HCT116 (cell line): ENCODE results near the gene ENOSF1. TPM values are rescaled to one million over a fixed set of nuclear protein-coding genes. Genes with fewer than 3 reads are reported as not detected.

ENCODE experiments used
- ATAC-seq: fragments of 200-7000 bp; cut with Tn5 transposase; 2 replicates; pipeline ENCODE4 v1.9.1; 2020; ENCODE audit warnings: mild to moderate bottlenecking, moderate library complexity
- BruUV-seq: library from RNA; stranded (reverse); fragments of 400-500 nt; replicated peaks from 2 replicates; lab custom pipeline; 2021; lab: Mats Ljungman, UMichigan
- CTCF ChIA-PET: fragments of 300-600 bp; sonication (Branson Sonifier 250); formaldehyde crosslinking; loops from one replicate; lab custom pipeline; 2021; ENCODE audit warnings: antibody characterized with exemption; lab: Charles Lee
- POLR2A ChIA-PET: fragments of 300-600, 350-600 bp; sonication (Branson Sonifier 250); formaldehyde crosslinking; loops from one replicate; lab custom pipeline; 2021; ENCODE audit warnings: antibody characterized with exemption; lab: Charles Lee
- RAD21 ChIA-PET, 2 experiments: fragments of 300-600 bp; sonication (Branson Sonifier 250); formaldehyde crosslinking; loops; one replicate each; lab custom pipeline; 2023; ENCODE audit warnings: low total read pairs in 2 of 2; ENCODE audit not compliant: uncharacterized antibody in 2 of 2, unreplicated experiment in 2 of 2, low non-redundant PET in 1 of 2; lab: Charles Lee
- DNase-seq: peaks from one replicate; pipeline ENCODE4 v3.0.0-alpha.2; 2010; ENCODE audit warnings: low read depth, low spot score
- H2AFZ ChIP-seq: fragments of 200-600 bp; shearing (Covaris generic), sonication (generic); 2 replicates; pipeline ENCODE4 v1.6.1; 2017; ENCODE audit warnings: low read depth, mixed run types, mixed read lengths, antibody characterized with exemption, low read length; ENCODE audit not compliant: poor library complexity, severe bottlenecking
- H3K27ac ChIP-seq: 2 replicates; pipeline ENCODE4 v1.5.1; 2012; ENCODE audit warnings: low read depth, low read length
- H3K27me3 ChIP-seq: fragments of 200-600 bp; sonication (generic); 2 replicates; pipeline ENCODE4 v1.6.1; 2016; ENCODE audit warnings: mixed run types, low read length, mixed read lengths; ENCODE audit not compliant: insufficient read depth
- H3K36me3 ChIP-seq, 2 experiments: fragments of 200-500 bp in 1 of 2; fragments of 200-600 bp in 1 of 2; sonication (Bioruptor generic) in 1 of 2; sonication (generic) in 1 of 2; 2 replicates each; pipeline versions ENCODE4 v1.5.1 to v1.6.1; 2014 to 2016; ENCODE audit warnings: low read length in 2 of 2, inconsistent platforms in 1 of 2, mixed read lengths in 1 of 2, mixed run types in 1 of 2; ENCODE audit not compliant: insufficient read depth in 2 of 2, control insufficient read depth in 1 of 2
- H3K4me1 ChIP-seq, 2 experiments: fragments of 200-600 bp in 1 of 2; sonication (generic) in 1 of 2; 2 replicates each; pipeline versions ENCODE4 v1.5.1 to v1.6.1; 2012 to 2017; ENCODE audit warnings: low read length in 2 of 2, inconsistent platforms in 1 of 2, mild to moderate bottlenecking in 1 of 2, mixed read lengths in 1 of 2, mixed run types in 1 of 2, moderate library complexity in 1 of 2; ENCODE audit not compliant: insufficient read depth in 2 of 2, control insufficient read depth in 1 of 2
- H3K4me2 ChIP-seq: fragments of 200-600 bp; sonication (generic); 2 replicates; pipeline ENCODE4 v1.6.1; 2017; ENCODE audit warnings: mixed run types, low read length, mixed read lengths
- H3K4me3 ChIP-seq, 2 experiments: fragments of 200-600 bp in 1 of 2; sonication (generic) in 1 of 2; replicated peaks in 1 of 2; 2 replicates each; pipeline ENCODE4 v1.5.1; 2011 to 2016; ENCODE audit warnings: low read length in 2 of 2, control low read depth in 1 of 2, low read depth in 1 of 2, mild to moderate bottlenecking in 1 of 2, mixed read lengths in 1 of 2, mixed run types in 1 of 2
- H3K79me2 ChIP-seq: fragments of 200-600 bp; sonication (generic); 2 replicates; pipeline ENCODE4 v1.6.1; 2017; ENCODE audit warnings: mild to moderate bottlenecking, mixed run types, low read length, moderate library complexity, mixed read lengths; ENCODE audit not compliant: insufficient read depth
- H3K9ac ChIP-seq: fragments of 200-600 bp; sonication (generic); 2 replicates; pipeline ENCODE4 v1.6.1; 2016; ENCODE audit warnings: low read length, mixed read lengths
- H3K9me2 ChIP-seq: fragments of 200-600 bp; sonication (generic), shearing (Covaris generic); 2 replicates; pipeline ENCODE4 v1.6.1; 2017; ENCODE audit warnings: mixed run types, mild to moderate bottlenecking, moderate library complexity; ENCODE audit not compliant: insufficient read depth
- H3K9me3 ChIP-seq, 2 experiments: fragments of 200-500 bp in 1 of 2; fragments of 200-600 bp in 1 of 2; sonication (Bioruptor generic) in 1 of 2; sonication (generic) in 1 of 2; 2 replicates each; pipeline ENCODE4 v1.6.1; 2014 to 2017; ENCODE audit warnings: low read length in 2 of 2, mixed read lengths in 2 of 2, inconsistent platforms in 1 of 2, low read depth in 1 of 2, mild to moderate bottlenecking in 1 of 2, mixed run types in 1 of 2, moderate library complexity in 1 of 2; ENCODE audit not compliant: control insufficient read depth in 1 of 2, insufficient read depth in 1 of 2
- H4K20me1 ChIP-seq: fragments of 200-600 bp; sonication (generic), shearing (Covaris generic); 2 replicates; pipeline ENCODE4 v1.6.1; 2017; ENCODE audit warnings: mixed run types, mild to moderate bottlenecking, moderate library complexity; ENCODE audit not compliant: insufficient read depth
- CBX3 ChIP-seq: IDR thresholded peaks from 2 replicates; pipeline ENCODE4 v1.6.1; 2012; ENCODE audit warnings: low read depth
- EGR1 ChIP-seq: IDR thresholded peaks from 2 replicates; pipeline ENCODE4 v1.6.1; 2012; ENCODE audit warnings: low read depth
- EZH2 ChIP-seq: fragments of 200-600 bp; sonication (generic); IDR thresholded peaks from 2 replicates; pipeline ENCODE4 v1.6.1; 2017; ENCODE audit warnings: antibody characterized with exemption, mixed run types
- EZH2phosphoT487 ChIP-seq: fragments of 200-600 bp; IDR thresholded peaks from 2 replicates; pipeline ENCODE4 v1.6.1; 2018; ENCODE audit warnings: antibody characterized with exemption, borderline replicate concordance
- FOSL1 ChIP-seq: IDR thresholded peaks from 2 replicates; pipeline ENCODE4 v1.6.1; 2012; ENCODE audit warnings: low read depth
- JUND ChIP-seq: IDR thresholded peaks from 2 replicates; pipeline ENCODE4 v1.6.1; 2012
- POLR2A ChIP-seq: IDR thresholded peaks from 2 replicates; pipeline ENCODE4 v1.7.0; 2011; ENCODE audit warnings: borderline replicate concordance; ENCODE audit not compliant: insufficient read depth, insufficient read length; ENCODE audit errors: extremely low read depth
- SIN3A ChIP-seq: IDR thresholded peaks from 2 replicates; pipeline ENCODE4 v1.6.1; 2012; ENCODE audit warnings: low read depth
- ZNF274 ChIP-seq: fragments of 200-500 bp; sonication (Bioruptor generic); IDR thresholded peaks from 2 replicates; pipeline ENCODE4 v1.6.1; 2014; ENCODE audit warnings: mild to moderate bottlenecking, low read depth, low read length, inconsistent platforms
- intact Hi-C: fragments of 100-400 bp; cut with micrococcal nuclease; formaldehyde crosslinking; loops from 2 replicates; pipeline ENCODE4 v1.10.0; 2022
- total RNA-seq: library from RNA; stranded (reverse); gene quantifications from one replicate; pipeline ENCODE4 v1.2.1, GENCODE V29; 2021; ENCODE audit not compliant: unreplicated experiment
- TF ChIP-seq, protein P1 (sequence below), 3 experiments: fragments of 200-600 bp in 1 of 3; sonication (generic) in 1 of 3; IDR thresholded peaks in 2 of 3; conservative IDR thresholded peaks in 1 of 3; 2 replicates each; pipeline ENCODE4 v1.5.1; 2012 to 2017; ENCODE audit warnings: low read depth in 2 of 3, low read length in 2 of 3, antibody characterized with exemption in 1 of 3, borderline replicate concordance in 1 of 3, control low read depth in 1 of 3, mild to moderate bottlenecking in 1 of 3, mixed read lengths in 1 of 3, mixed run types in 1 of 3, moderate library complexity in 1 of 3; ENCODE audit not compliant: insufficient read depth in 1 of 3
- TF ChIP-seq, protein P2 (sequence below): IDR thresholded peaks from 2 replicates; pipeline ENCODE4 v1.6.1; 2012

ENOSF1 gene
- total RNA-seq, 1 experiment from 2014 or later: 90.0 TPM

DNA sequence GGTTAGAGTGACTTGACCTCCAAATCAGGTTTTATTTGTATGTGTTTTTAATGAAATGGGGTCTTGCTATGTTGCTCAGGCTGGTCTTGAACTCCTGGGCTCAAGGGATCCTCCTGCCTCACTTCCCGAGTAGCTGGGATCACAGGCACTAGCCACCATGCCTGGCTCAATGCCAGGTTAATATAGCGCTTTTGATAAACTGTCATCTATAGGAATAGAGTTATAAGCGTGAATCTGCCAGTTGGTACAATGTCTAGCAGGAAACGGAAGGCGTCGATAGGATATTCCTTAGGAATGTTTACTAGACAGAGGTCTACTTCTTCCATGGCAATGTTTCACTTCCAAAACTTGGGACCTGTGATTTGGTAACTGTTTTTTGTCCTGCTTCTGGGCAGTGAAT, 90.1 kb downstream of the ENOSF1 start:
- Histone ChIP-seq H3K9me2 (no peaks in the 10 kb centered on the region), H3K27ac (no peak overlapping the region), H2AFZ (no peak overlapping the region), H3K4me1 (peaks cover 0 to 3% of the 10 kb centered on the region in 2 experiments; a peak in 1 of 4 replicates), H3K9me3 (no peaks in the 10 kb centered on the region), H3K4me3 (no peak overlapping the region), H3K27me3 (no peaks in the 10 kb centered on the region), H3K4me2 (no peak overlapping the region), H3K79me2 (no peaks in the 10 kb centered on the region), H3K9ac (no peak overlapping the region), H3K36me3 (no peaks in the 10 kb centered on the region), H4K20me1 (no peaks in the 10 kb centered on the region)
- intact Hi-C loops: no loop called here
- ATAC-seq: no peak
- TF ChIP-seq JUND (no peak), EZH2phosphoT487 (no peak), EZH2 (no peak), POLR2A (no peak), SIN3A (no peak), EGR1 (no peak), CBX3 (no peak), ZNF274 (no peak), FOSL1 (no peak)
- TF ChIP-seq, protein P1, sequence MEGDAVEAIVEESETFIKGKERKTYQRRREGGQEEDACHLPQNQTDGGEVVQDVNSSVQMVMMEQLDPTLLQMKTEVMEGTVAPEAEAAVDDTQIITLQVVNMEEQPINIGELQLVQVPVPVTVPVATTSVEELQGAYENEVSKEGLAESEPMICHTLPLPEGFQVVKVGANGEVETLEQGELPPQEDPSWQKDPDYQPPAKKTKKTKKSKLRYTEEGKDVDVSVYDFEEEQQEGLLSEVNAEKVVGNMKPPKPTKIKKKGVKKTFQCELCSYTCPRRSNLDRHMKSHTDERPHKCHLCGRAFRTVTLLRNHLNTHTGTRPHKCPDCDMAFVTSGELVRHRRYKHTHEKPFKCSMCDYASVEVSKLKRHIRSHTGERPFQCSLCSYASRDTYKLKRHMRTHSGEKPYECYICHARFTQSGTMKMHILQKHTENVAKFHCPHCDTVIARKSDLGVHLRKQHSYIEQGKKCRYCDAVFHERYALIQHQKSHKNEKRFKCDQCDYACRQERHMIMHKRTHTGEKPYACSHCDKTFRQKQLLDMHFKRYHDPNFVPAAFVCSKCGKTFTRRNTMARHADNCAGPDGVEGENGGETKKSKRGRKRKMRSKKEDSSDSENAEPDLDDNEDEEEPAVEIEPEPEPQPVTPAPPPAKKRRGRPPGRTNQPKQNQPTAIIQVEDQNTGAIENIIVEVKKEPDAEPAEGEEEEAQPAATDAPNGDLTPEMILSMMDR (IDR thresholded peaks at IDR 0.05 in 2 of 3, conservative IDR thresholded peaks at IDR 0.05 in 1 of 3; ENCODE audit: borderline replicate concordance in 1 of 3, insufficient read depth in 1 of 3, low read depth in 2 of 3, low read length in 2 of 3): no peak
- TF ChIP-seq, protein P2, sequence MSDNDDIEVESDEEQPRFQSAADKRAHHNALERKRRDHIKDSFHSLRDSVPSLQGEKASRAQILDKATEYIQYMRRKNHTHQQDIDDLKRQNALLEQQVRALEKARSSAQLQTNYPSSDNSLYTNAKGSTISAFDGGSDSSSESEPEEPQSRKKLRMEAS: no peak
- DNase-seq: no peak
- BruUV-seq: no TSS peak
- ChIA-PET CTCF (interaction anchor here (6.0 to 6.4 kb wide), 2 partner anchors 209 to 217 kb away, joined by 72 to 112 read pairs; no protein-coding TSS in a partner anchor), RAD21 (interaction anchor here in 1 of 2 experiments (0.7 to 2.7 kb wide), 2 partner anchors 35 to 209 kb away, joined by 3 to 15 read pairs; partner anchors contain the start of gene TYMS), POLR2A (no interaction called here)
